Measurements from ENCODE around the gene RALGPS1. TPM values are rescaled to one million over a fixed set of nuclear protein-coding genes. Genes with fewer than 3 reads are reported as not detected.

Gene RALGPS1
- total RNA-seq, 1 donor from 2014 or later, result 30.7 TPM

DNA sequence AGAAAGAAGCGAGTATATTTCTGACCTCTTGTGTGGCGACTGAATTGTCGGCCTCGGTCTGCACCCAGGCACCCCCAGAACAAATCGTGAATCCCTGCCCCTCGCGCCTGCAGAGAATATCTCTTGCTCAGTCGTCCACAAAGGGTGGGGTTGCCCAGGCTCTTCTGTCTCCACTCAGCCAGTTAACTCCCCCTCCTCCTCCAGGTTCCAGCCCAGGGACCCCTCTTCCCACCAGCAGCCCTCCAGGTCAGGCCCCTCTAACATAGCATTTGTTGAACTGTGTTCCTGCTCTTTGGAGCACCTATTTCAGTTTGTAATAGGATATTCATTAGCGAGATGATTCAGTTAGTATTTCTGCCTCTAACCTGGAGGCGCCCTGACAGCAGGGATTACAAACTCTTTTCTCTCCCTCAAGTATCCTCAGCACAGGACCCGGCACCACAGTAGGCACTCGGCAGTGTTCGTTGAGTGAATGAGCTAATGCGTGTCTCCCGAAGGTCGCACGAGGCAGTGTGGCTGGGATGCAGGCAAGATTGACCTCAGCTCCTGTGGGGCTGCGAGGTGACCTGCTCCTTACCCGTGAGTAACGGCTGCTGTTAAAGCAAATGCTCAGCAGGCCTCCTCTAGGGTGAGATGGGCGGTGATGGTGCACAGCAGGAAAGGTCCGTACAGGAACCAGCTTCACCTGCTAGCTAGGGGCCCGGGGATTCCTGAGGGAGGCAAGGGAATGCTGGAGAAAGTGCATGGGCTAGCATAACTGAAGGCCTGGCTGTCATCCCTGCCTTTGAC lies 28.4 kb upstream of the RALGPS1 start:
- peaks cover 35% of the 10 kb centered on the region for H3K4me1 Mint-ChIP-seq
- H3K4me3 ChIP-seq, result no peak overlapping the region
- DNase-seq (ENCODE audit: low spot score), result no peak

DNA sequence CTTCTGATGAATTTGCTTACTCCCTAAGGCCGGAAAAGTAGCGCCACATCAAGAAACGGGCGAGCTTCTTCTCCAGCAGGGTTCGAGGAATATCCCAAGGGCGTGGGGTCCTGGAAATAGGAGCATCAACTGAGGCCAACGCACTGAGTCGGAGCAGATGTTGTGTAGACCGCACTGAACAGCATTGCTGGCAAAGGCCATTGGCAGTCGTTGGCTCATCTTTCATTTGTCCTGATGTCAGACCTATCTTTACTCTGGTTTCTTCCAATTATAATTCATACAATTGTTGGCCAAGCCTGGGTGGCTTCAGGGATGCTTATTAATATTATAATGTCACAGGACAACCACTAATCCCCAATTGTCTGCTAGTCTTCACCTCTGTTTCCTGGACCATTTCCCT lies 27.7 kb upstream of the RALGPS1 start:
- no peak for DNase-seq (ENCODE audit: low spot score)
- H3K9ac ChIP-seq, result no peak overlapping the region
- no peak overlapping the region for H3K4me3 Mint-ChIP-seq
- no peak for TF ChIP-seq EZH2phosphoT487 (IDR thresholded peaks at IDR 0.05)
- no peak for TF ChIP-seq EZH2 (IDR thresholded peaks at IDR 0.05)
- TF ChIP-seq, protein P1, sequence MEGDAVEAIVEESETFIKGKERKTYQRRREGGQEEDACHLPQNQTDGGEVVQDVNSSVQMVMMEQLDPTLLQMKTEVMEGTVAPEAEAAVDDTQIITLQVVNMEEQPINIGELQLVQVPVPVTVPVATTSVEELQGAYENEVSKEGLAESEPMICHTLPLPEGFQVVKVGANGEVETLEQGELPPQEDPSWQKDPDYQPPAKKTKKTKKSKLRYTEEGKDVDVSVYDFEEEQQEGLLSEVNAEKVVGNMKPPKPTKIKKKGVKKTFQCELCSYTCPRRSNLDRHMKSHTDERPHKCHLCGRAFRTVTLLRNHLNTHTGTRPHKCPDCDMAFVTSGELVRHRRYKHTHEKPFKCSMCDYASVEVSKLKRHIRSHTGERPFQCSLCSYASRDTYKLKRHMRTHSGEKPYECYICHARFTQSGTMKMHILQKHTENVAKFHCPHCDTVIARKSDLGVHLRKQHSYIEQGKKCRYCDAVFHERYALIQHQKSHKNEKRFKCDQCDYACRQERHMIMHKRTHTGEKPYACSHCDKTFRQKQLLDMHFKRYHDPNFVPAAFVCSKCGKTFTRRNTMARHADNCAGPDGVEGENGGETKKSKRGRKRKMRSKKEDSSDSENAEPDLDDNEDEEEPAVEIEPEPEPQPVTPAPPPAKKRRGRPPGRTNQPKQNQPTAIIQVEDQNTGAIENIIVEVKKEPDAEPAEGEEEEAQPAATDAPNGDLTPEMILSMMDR (IDR thresholded peaks at IDR 0.05), result no peak
- no peak overlapping the region for H3K4me2 ChIP-seq
- peaks cover 45% of the 10 kb centered on the region for H4K20me1 ChIP-seq (ENCODE audit: low read depth)
- peaks cover 9% of the 10 kb centered on the region for H3K79me2 ChIP-seq (ENCODE audit: low read depth)
- H3K4me1 ChIP-seq, result peaks cover 28% of the 10 kb centered on the region
- no peak overlapping the region for H2AFZ ChIP-seq (replicated peaks)
- no peak overlapping the region for H3K27ac ChIP-seq
- H3K9me3 Mint-ChIP-seq, result no peaks in the 10 kb centered on the region
- H3K27me3 Mint-ChIP-seq (ENCODE audit: insufficient read depth, low read depth), result peaks cover 6% of the 10 kb centered on the region
- no peaks in the 10 kb centered on the region for H3K27me3 ChIP-seq
- H3K4me1 Mint-ChIP-seq, result peaks cover 35% of the 10 kb centered on the region
- H3K4me3 ChIP-seq, result no peak overlapping the region
- peaks cover 4% of the 10 kb centered on the region for H3F3A ChIP-seq (ENCODE audit: low read depth)
- no peaks in the 10 kb centered on the region for H3K9me3 ChIP-seq (ENCODE audit: low read depth)
- H3K27ac Mint-ChIP-seq, result no peak overlapping the region
- no peaks in the 10 kb centered on the region for H3K36me3 ChIP-seq
- no peaks in the 10 kb centered on the region for H3K36me3 Mint-ChIP-seq

More for the DNA sequence above, 28.4 kb upstream of the RALGPS1 start:
- H3K9me3 Mint-ChIP-seq, result no peaks in the 10 kb centered on the region
- H3K36me3 Mint-ChIP-seq, result no peaks in the 10 kb centered on the region
- TF ChIP-seq EZH2phosphoT487 (IDR thresholded peaks at IDR 0.05) (no peak), EZH2 (IDR thresholded peaks at IDR 0.05) (no peak)
- TF ChIP-seq, protein P1 (IDR thresholded peaks at IDR 0.05), result no peak
- no peak overlapping the region for H3K27ac Mint-ChIP-seq
- Histone ChIP-seq H3K79me2 (ENCODE audit: low read depth) (peaks cover 9% of the 10 kb centered on the region), H3F3A (ENCODE audit: low read depth) (peaks cover 4% of the 10 kb centered on the region), H3K9ac (no peak overlapping the region), H3K27ac (no peak overlapping the region), H4K20me1 (ENCODE audit: low read depth) (peaks cover 46% of the 10 kb centered on the region), H2AFZ (replicated peaks) (no peak overlapping the region), H3K4me1 (peaks cover 28% of the 10 kb centered on the region), H3K27me3 (no peaks in the 10 kb centered on the region), H3K36me3 (no peaks in the 10 kb centered on the region), H3K9me3 (ENCODE audit: low read depth) (no peaks in the 10 kb centered on the region), H3K4me2 (no peak overlapping the region)
- H3K4me3 Mint-ChIP-seq, result no peak overlapping the region
- H3K27me3 Mint-ChIP-seq (ENCODE audit: insufficient read depth, low read depth), result peaks cover 6% of the 10 kb centered on the region

DNA sequence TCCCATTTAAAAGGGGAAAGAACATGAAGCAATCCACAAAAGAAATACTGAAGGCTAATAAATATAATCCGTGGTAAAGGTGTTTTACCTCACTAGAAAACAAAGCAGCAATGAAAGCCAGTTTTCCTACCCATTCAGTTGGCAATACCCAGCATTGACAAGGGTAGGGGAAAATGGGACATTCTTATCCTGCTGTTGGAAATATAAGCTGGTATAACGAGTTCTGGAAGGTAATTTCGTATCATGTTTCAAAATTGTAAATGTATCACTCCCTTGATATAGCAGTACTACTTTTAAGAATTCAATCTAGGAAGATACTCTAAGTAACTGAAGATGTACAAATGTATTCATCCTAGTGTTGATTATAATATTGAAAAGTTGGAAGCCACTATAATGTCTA lies 22.9 kb upstream of the RALGPS1 start:
- Histone ChIP-seq H3K27me3 (no peaks in the 10 kb centered on the region), H3K9ac (no peak overlapping the region), H3K4me1 (no peaks in the 10 kb centered on the region), H3K9me3 (ENCODE audit: low read depth) (no peaks in the 10 kb centered on the region), H3K27ac (no peak overlapping the region), H2AFZ (replicated peaks) (no peak overlapping the region), H3K79me2 (ENCODE audit: low read depth) (no peaks in the 10 kb centered on the region), H3K4me2 (no peak overlapping the region), H3K4me3 (no peak overlapping the region), H3K36me3 (no peaks in the 10 kb centered on the region), H3F3A (ENCODE audit: low read depth) (no peaks in the 10 kb centered on the region), H4K20me1 (ENCODE audit: low read depth) (no peaks in the 10 kb centered on the region)
- Mint-ChIP-seq H3K9me3 (no peaks in the 10 kb centered on the region), H3K4me3 (no peak overlapping the region), H3K27ac (no peak overlapping the region), H3K4me1 (no peaks in the 10 kb centered on the region), H3K27me3 (ENCODE audit: insufficient read depth, low read depth) (peaks cover 6% of the 10 kb centered on the region), H3K36me3 (no peaks in the 10 kb centered on the region)
- no peak for DNase-seq (ENCODE audit: low spot score)
- TF ChIP-seq EZH2 (IDR thresholded peaks at IDR 0.05) (no peak), EZH2phosphoT487 (IDR thresholded peaks at IDR 0.05) (no peak)
- TF ChIP-seq, protein P1 (IDR thresholded peaks at IDR 0.05), result no peak
